K562 (cell line): Measurements from ENCODE around the gene VEGFC. TPM values are rescaled to one million over a fixed set of nuclear protein-coding genes. Genes with fewer than 3 reads are reported as not detected.

Source experiments
- ATAC-seq: fragments of 200-7000 bp; cut with Tn5 transposase; 3 replicates; pipeline ENCODE4 v1.9.1; 2020; ENCODE audit warnings: moderate library complexity
- BruUV-seq: library from RNA; stranded (reverse); fragments of 400-500 nt; replicated peaks from 2 replicates; lab custom pipeline; 2021; lab: Mats Ljungman, UMichigan
- CTCF ChIA-PET: fragments of 300-600 bp; formaldehyde crosslinking; extraction: SDS; loops from one replicate; lab custom pipeline; 2021; ENCODE audit warnings: low intra/inter-chr PET ratio; lab: Yijun Ruan, JAX
- POLR2A ChIA-PET: fragments of 300-600, 350-650 bp; sonication (Branson Sonifier 250); formaldehyde crosslinking; extraction: SDS; loops from one replicate; lab custom pipeline; 2021; ENCODE audit warnings: antibody characterized with exemption, inconsistent platforms; lab: Yijun Ruan, JAX
- DNase-seq, 4 experiments: peaks; one replicate each; pipeline versions ENCODE4 v3.0.0 to v3.0.0-alpha.2; 2011 to 2018; ENCODE audit warnings: low spot score in 3 of 4, mixed read lengths in 3 of 4; ENCODE audit errors: extremely low read depth in 1 of 4
- FAIRE-seq: peaks from 2 replicates; lab custom pipeline; 2011; peaks lifted over from hg19 to GRCh38; lab: Jason Lieb, UNC
- H2AFZ ChIP-seq: 2 replicates; pipeline ENCODE4 v1.6.0; 2011; ENCODE audit warnings: low read depth, low read length, control low read depth, inconsistent platforms
- H3K27ac ChIP-seq: fragments of 200-600 bp; 3 replicates; pipeline ENCODE4 v1.8.0; 2011; ENCODE audit warnings: low read depth, mild to moderate bottlenecking, control low read depth, inconsistent platforms, low read length, moderate library complexity, mixed read lengths; ENCODE audit errors: extremely low read depth
- H3K27me3 ChIP-seq, 2 experiments: fragments of 300-600 bp in 1 of 2; 2 replicates in 1 of 2; 3 replicates in 1 of 2; pipeline versions ENCODE4 v1.6.0 to v1.8.0; 2011; ENCODE audit warnings: inconsistent platforms in 2 of 2, low read length in 2 of 2, mild to moderate bottlenecking in 1 of 2, mixed read lengths in 1 of 2, moderate library complexity in 1 of 2; ENCODE audit not compliant: control insufficient read depth in 2 of 2, insufficient read depth in 2 of 2
- H3K36me3 ChIP-seq: fragments of 300-600 bp; 3 replicates; pipeline ENCODE4 v1.8.0; 2011; ENCODE audit warnings: mild to moderate bottlenecking, low read length, inconsistent platforms; ENCODE audit not compliant: control insufficient read depth, insufficient read depth
- H3K4me1 ChIP-seq, 2 experiments: fragments of 200-600 bp in 1 of 2; replicated peaks in 1 of 2; 2 replicates in 1 of 2; 3 replicates in 1 of 2; pipeline versions ENCODE4 v1.5.1 to v1.8.0; 2011; ENCODE audit warnings: inconsistent platforms in 2 of 2, low read length in 2 of 2, mild to moderate bottlenecking in 1 of 2, mixed read lengths in 1 of 2, moderate library complexity in 1 of 2; ENCODE audit not compliant: control insufficient read depth in 2 of 2, insufficient read depth in 2 of 2
- H3K4me2 ChIP-seq: 2 replicates; pipeline ENCODE4 v1.6.1; 2011; ENCODE audit warnings: low read length, control low read depth, inconsistent platforms, mixed read lengths; ENCODE audit not compliant: insufficient read depth
- H3K4me3 ChIP-seq: fragments of 200-600 bp; sonication (generic), shearing (Covaris generic); 2 replicates; pipeline ENCODE4 v1.5.1; 2016; ENCODE audit warnings: control low read depth, inconsistent platforms
- H3K79me2 ChIP-seq: fragments of 200-600 bp; 3 replicates; pipeline ENCODE4 v1.8.0; 2011; ENCODE audit warnings: low read length, inconsistent platforms; ENCODE audit not compliant: control insufficient read depth, insufficient read depth
- H3K9ac ChIP-seq, 2 experiments: 2 replicates each; pipeline versions ENCODE4 v1.6.0 to v1.6.1; 2011; ENCODE audit warnings: low read depth in 2 of 2, low read length in 2 of 2, control low read depth in 1 of 2, inconsistent platforms in 1 of 2, mild to moderate bottlenecking in 1 of 2, mixed read lengths in 1 of 2; ENCODE audit not compliant: insufficient read depth in 1 of 2
- H3K9me1 ChIP-seq: one replicate; pipeline ENCODE4 v1.6.0; 2011; ENCODE audit warnings: inconsistent platforms, mild to moderate bottlenecking, low read length, moderate library complexity; ENCODE audit not compliant: control insufficient read depth, insufficient read depth
- H3K9me3 ChIP-seq: replicated peaks from 2 replicates; pipeline ENCODE4 v1.5.1; 2011; ENCODE audit warnings: low read depth, low read length, inconsistent platforms; ENCODE audit not compliant: control insufficient read depth, insufficient read depth
- H4K20me1 ChIP-seq: replicated peaks from 2 replicates; pipeline ENCODE4 v1.6.1; 2011; ENCODE audit warnings: low read length, inconsistent platforms, mixed read lengths; ENCODE audit not compliant: control insufficient read depth, insufficient read depth
- ASH1L ChIP-seq: fragments of 450-650 bp; IDR thresholded peaks from 2 replicates; pipeline ENCODE4 v1.6.1; 2018; ENCODE audit warnings: borderline replicate concordance, mild to moderate bottlenecking, low read depth; ENCODE audit not compliant: partially characterized antibody
- CSDE1 ChIP-seq, 2 experiments: fragments of 450-650 bp; IDR thresholded peaks; 2 replicates each; pipeline ENCODE4 v1.6.1; 2016; ENCODE audit warnings: mild to moderate bottlenecking in 1 of 2
- E2F1 ChIP-seq: sonication (generic); formaldehyde crosslinking; IDR thresholded peaks from 2 replicates; pipeline ENCODE4 v1.8.1; 2023; ENCODE audit warnings: mild to moderate bottlenecking, missing genetic modification reagents, moderate library complexity
- ERF ChIP-seq: fragments of 450-650 bp; formaldehyde crosslinking; IDR thresholded peaks from 2 replicates; pipeline ENCODE4 v1.4.0; 2020; ENCODE audit warnings: mild to moderate bottlenecking, mixed read lengths
- HDAC2 ChIP-seq: fragments of 450-650 bp; IDR thresholded peaks from 2 replicates; pipeline ENCODE4 v1.6.1; 2016; ENCODE audit warnings: mild to moderate bottlenecking
- NKRF ChIP-seq: fragments of 450-650 bp; IDR thresholded peaks from 2 replicates; pipeline ENCODE4 v1.6.1; 2016; ENCODE audit warnings: borderline replicate concordance
- RBM15 ChIP-seq: fragments of 200-400 bp; formaldehyde crosslinking; IDR thresholded peaks from 2 replicates; pipeline ENCODE4 v1.6.1; 2018; ENCODE audit warnings: mild to moderate bottlenecking, low read length, moderate library complexity; ENCODE audit not compliant: insufficient read depth
- RNF2 ChIP-seq: sonication (generic); IDR thresholded peaks from 2 replicates; pipeline ENCODE4 v1.6.1; 2016
- SMARCA4 ChIP-seq: fragments of 450-650 bp; IDR thresholded peaks from 2 replicates; pipeline ENCODE4 v1.6.1; 2016
- STAG1 ChIP-seq: sonication (generic); formaldehyde crosslinking; IDR thresholded peaks from 2 replicates; pipeline ENCODE4 v1.5.0; 2020; ENCODE audit warnings: missing genetic modification reagents, borderline replicate concordance
- TAL1 ChIP-seq: fragments of 450-650 bp; IDR thresholded peaks from 2 replicates; pipeline ENCODE4 v1.6.1; 2016; ENCODE audit warnings: mild to moderate bottlenecking
- TBP ChIP-seq: optimal IDR thresholded peaks from 2 replicates; pipeline ENCODE3; 2011; ENCODE audit warnings: low read depth, low read length, improper control_type of control experiment
- ZNF311 ChIP-seq: fragments of 250-450 bp; sonication (Bioruptor Pico); IDR thresholded peaks from 2 replicates; pipeline ENCODE4 v1.4.0; 2020; ENCODE audit warnings: mild to moderate bottlenecking, moderate library complexity
- ZNF583 ChIP-seq: fragments of 250-450 bp; sonication (Bioruptor Pico); IDR thresholded peaks from 2 replicates; pipeline ENCODE4 v1.4.0; 2020
- ZNF584 ChIP-seq: fragments of 200-800 bp; sonication (Bioruptor generic); IDR thresholded peaks from 2 replicates; pipeline ENCODE4 v1.6.1; 2016; ENCODE audit warnings: low read depth, mild to moderate bottlenecking, missing genetic modification characterization, missing compliant biosample characterization
- ZNF79 ChIP-seq: fragments of 250-450 bp; sonication (Bioruptor Pico); IDR thresholded peaks from 2 replicates; pipeline ENCODE4 v1.4.0; 2020; ENCODE audit warnings: low read depth, mild to moderate bottlenecking, moderate library complexity
- ZSCAN32 ChIP-seq: fragments of 450-650 bp; formaldehyde crosslinking; IDR thresholded peaks from 2 replicates; pipeline ENCODE4 v1.4.0; 2020; ENCODE audit warnings: mild to moderate bottlenecking, moderate library complexity
- WGBS: fragments of 100-300 bp; shearing (Covaris generic); methylation state at CpG from one replicate; pipeline ENCODE4 v1.1.6; 2016; ENCODE audit warnings: low coverage, mixed read lengths; ENCODE audit not compliant: insufficient coverage; ENCODE audit errors: missing lambda C conversion rate; 5-methylcytosine and 5-hydroxymethylcytosine counted together
- in situ Hi-C: fragments of 300-500 bp; cut with MboI; formaldehyde crosslinking; loops from 4 replicates; pipeline ENCODE4 v1.15.0; 2018; ENCODE audit warnings: inconsistent platforms, mixed read lengths
- intact Hi-C: fragments of 100-400 bp; cut with micrococcal nuclease; formaldehyde crosslinking; loops from 2 replicates; pipeline ENCODE4 v1.14.2; 2022
- polyA plus RNA-seq, 8 experiments: library from polyadenylated mRNA; depleted of rRNA in 4 of 8; stranded (reverse) in 5 of 8; unstranded in 3 of 8; fragments of >200 nt; fragmentation: Nextera tagmentation in 2 of 8; fragmentation: Illumina TruSeq in 1 of 8; extraction: Ambion mirVana in 2 of 8; extraction: Trizol in 1 of 8; gene quantifications; 2 replicates each; pipeline versions ENCODE4 v1.2.1 to v1.2.3, GENCODE V29; 2011 to 2014; ENCODE audit warnings: inconsistent platforms in 1 of 8, missing spikeins in 1 of 8
- total RNA-seq, 7 experiments: library from RNA; depleted of rRNA in 6 of 7; stranded (reverse); fragments of >200 nt in 6 of 7; fragmentation: Illumina TruSeq in 2 of 7; extraction: Trizol in 2 of 7; gene quantifications; 2 replicates each; pipeline versions ENCODE4 v1.2.1 to v1.2.3, GENCODE V29; 2011 to 2021; ENCODE audit warnings: low replicate concordance in 1 of 7

The VEGFC gene
- total and polyA plus RNA-seq, 9 of the 15 experiments (the other 6 are each of a cell fraction or from before 2014, with no cell fraction given) = not detected

GRCh38 chr4:176638992-176639391, 153.7 kb downstream of the VEGFC start:
- no peaks in the 10 kb centered on the region for H3K79me2 ChIP-seq
- no peaks in the 10 kb centered on the region for H3K9me3 ChIP-seq
- no peaks in the 10 kb centered on the region for H4K20me1 ChIP-seq
- no TSS peak for BruUV-seq
- H3K4me1 ChIP-seq = no peaks in the 10 kb centered on the region
- H3K36me3 ChIP-seq = no peaks in the 10 kb centered on the region
- H3K27me3 ChIP-seq = no peaks in the 10 kb centered on the region
- no peak overlapping the region for H3K27ac ChIP-seq
- no peak overlapping the region for H3K4me2 ChIP-seq
- H3K4me3 ChIP-seq = no peak overlapping the region
- no peak for ATAC-seq
- H2AFZ ChIP-seq = no peak overlapping the region
- WGBS = 0% methylated on average over 2 of the region's 2 CpGs
- DNase-seq = no peak
- in situ Hi-C loops = no loop called here
- POLR2A ChIA-PET = no interaction called here
- H3K9ac ChIP-seq = no peak overlapping the region
- intact Hi-C loops = no loop called here
- CTCF ChIA-PET = no interaction called here
- TF ChIP-seq ZSCAN32 (CRISPR knock-in tag) = no peak
- TF ChIP-seq HDAC2 = no peak
- TF ChIP-seq ZNF79 (CRISPR knock-in tag) = no peak
- no peak for TF ChIP-seq SMARCA4
- TF ChIP-seq ERF (CRISPR knock-in tag) = no peak
- TF ChIP-seq STAG1 = no peak
- TF ChIP-seq TAL1 = no peak
- no peak for TF ChIP-seq NKRF
- no peak for TF ChIP-seq TBP
- TF ChIP-seq E2F1 (CRISPR knock-in tag) = no peak
- no peak for TF ChIP-seq ASH1L
- TF ChIP-seq RNF2 = no peak
- TF ChIP-seq RBM15 = no peak
- no peak for TF ChIP-seq ZNF583 (CRISPR knock-in tag)
- no peak for TF ChIP-seq ZNF311 (CRISPR knock-in tag)
- no peak for TF ChIP-seq CSDE1 (IDR thresholded peaks at IDR 0.05)
- no peak for TF ChIP-seq ZNF584 (CRISPR knock-in tag)
- no peak for FAIRE-seq
- H3K9me1 ChIP-seq = no peaks in the 10 kb centered on the region
